Hematopoietic multipotent progenitor cell treated with erythropoietin and hydrocortisone succinate and interleukin-3 and kit ligand, for 6 days (in vitro differentiated cells): ENCODE data around the gene MRM2.

Source experiments
- DNase-seq: peaks from one replicate; pipeline ENCODE4 v3.0.0-alpha.2; 2015

Gene MRM2

DNA sequence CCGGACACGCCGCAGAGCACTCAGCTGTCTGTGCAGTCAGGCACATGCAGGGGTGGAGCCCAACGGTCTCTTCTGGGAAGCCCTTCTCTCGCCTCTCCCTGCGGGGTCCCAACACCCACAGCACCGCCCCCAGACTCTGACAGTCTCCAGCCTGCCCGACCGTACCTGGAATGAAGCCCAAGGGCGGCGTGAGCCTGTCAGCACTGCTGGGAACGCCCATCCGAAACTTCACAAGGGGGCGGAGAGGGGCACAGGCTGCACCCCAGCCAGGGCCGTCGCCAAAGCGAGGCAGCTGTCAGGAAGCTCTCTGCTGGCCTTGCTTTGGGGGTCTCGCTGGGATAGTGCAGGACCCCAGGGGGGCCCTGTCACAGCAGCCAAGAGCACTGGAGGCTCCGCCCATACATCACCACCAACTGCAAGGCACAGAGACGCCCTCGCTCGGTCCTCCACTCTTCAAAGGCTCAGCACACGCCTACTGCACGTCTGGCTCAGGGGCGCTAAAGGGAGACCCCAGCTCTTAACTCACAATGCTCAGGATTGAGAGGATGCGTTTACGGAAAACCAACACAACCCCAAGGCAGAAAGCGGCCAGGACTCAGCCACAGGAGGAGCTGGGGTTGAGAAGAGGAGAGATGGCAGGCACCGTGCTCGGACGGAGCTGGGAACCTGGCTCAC is 40.2 kb downstream of the MRM2 start:
- DNase-seq, result no peak

DNA sequence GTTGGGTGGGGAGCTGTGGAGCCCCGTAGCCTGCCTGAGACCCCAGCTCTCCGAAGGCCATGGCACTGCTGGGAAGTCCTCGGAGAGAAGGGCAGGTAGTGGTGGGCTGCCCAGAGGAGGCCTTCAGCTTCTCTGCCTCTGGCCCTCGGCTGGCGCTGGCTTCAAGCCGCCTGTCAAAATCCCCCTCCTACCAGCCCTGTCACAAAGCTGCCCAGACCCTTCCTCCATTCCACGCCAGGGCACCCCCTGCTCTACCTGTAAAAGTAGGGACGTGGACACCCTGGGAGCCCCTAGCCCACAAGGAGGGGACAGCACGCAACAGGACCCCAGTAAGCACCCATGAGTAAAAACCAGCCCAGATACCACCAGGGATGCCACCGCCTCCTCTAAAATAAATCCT is 40.9 kb downstream of the MRM2 start:
- DNase-seq, result no peak

DNA sequence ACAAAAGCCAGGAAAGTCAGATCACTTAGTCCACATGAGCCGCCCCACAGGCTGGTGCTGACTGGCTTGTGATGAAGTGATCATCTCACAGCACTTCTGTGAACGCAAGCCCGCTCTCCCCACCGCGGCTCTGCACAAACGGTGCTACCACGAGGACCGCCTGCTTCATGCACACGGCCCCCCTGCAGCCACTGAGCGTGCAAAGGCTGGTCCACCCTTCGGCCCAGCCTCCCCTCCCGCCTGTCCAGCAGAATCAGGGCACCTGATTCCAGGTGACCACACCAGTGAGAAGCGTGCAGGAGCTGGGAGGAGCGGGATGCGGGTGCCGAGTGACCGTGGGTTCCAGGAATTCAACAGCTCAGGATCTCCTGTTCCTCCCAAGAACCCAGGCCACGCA is 41.4 kb downstream of the MRM2 start:
- no peak for DNase-seq

DNA sequence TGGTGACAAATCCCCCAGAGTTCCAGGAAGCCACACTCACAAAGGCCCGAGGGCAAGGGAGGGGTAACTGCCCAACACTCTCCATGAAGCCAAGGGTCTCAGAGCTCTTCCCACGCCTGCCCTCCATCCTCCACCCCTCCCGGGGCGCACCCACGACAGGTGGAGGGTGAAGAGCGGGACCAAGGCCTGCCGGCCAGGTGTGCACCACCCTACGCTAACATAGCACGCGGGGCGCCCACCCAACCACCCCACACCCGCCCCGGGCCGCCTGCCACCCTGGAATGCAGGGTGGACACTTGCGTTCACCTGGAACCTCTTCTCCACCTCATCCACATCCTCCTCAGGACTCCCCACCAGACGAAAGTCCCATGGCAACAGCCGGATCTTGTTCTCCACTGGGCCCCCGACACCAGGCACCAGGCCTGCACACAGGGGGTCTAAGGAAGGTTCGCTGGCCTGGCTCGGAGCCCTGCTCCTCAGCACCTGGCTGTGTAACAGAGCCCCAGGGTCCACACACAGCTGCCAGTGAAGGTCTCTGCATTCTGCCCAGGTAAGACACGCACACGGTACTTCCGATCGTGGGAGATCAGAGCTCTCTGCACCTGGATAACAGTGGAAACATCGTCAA is 41.9 kb downstream of the MRM2 start:
- no peak for DNase-seq

DNA sequence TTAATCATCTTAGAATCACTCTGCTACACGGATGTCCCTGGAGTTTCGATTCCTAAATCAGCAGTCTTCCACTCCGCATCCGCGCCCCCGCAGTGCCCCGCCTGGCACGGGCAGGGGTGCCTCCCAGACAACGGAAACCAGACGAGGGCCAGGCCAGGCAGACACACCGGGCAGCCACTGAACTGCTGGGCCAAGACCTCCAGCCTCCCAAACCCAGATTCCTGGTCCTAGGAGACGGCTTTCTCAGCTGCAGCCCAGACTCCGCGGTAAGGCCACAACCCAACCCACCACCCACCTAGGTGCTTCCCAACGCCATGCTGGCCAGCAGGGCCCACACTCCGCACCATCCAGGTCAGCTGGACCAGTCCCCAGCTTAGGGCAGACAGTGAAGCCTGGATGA is 42.5 kb downstream of the MRM2 start:
- DNase-seq, result no peak

DNA sequence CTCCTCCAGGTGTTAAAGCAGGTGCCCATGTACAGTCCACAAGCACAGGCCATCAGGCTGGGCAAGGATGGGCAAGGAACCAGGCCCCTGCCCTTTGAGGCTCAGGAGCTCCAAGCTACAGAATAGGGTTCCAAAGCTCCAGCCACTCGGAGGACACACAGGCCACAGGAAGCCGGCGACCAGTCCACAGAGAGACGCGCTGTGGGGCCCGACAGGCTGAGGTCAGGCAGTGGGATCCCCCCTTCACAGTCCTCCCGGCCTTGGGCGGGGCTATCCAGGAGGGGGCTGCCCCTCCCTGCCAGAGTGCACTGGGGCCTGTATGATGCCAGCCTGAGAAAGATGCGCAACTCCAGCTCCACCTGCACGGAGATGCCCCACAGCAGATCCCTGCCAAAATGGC is 43.2 kb downstream of the MRM2 start:
- no peak for DNase-seq

DNA sequence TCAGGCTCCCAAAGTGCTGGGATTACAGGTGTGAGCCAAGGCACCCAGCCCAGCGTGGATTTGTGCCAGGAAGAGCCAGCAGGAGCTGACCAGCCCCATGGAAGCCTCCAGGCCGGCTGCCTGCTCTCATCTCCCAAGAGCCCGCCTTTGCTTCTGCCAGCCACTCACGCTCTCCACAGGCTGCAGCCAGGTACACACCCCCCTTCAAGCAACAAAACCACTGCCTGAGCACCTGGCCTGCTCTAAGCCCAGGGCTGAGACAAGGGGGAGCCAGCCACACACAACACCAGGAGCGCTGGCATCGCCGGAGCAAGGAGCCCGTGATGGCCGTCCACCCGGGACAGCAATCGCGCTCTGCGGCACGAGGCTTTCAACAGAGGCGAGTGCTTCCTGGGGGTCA is 43.8 kb downstream of the MRM2 start:
- no peak for DNase-seq

DNA sequence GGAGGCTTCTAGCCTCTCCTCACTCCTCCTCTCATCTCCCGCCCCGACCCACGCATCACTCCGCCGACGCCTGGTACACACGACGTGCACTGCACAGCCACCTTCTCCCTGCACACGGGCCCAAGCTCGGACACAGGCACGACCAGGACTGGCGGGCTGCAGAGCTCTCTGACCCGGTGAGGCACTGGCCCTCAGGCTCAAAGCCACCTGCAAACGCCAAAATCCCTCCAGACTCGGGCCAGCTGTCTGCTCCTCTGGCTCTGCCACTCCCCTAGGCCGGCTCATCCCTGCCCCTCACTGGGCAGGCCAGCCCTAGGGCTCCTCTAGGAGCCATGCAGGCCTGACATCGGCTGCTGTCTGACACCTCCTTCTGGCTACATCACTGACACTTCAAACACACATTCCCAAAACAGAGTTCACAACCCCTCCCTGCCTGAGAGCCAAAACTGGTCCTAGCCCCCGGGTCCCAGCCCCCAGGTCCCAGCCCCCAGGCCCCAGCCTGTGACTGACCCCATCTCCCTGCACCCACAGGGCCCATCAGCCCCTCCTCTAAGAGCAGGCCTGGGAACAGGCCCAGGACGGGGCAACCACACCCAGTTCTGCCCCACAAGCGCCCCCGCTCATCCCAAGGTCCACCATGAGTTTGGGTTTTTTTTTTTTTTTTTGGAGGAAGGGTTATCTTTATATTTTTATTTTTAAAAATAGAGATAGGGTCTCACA is 44.4 kb downstream of the MRM2 start:
- no peak for DNase-seq

DNA sequence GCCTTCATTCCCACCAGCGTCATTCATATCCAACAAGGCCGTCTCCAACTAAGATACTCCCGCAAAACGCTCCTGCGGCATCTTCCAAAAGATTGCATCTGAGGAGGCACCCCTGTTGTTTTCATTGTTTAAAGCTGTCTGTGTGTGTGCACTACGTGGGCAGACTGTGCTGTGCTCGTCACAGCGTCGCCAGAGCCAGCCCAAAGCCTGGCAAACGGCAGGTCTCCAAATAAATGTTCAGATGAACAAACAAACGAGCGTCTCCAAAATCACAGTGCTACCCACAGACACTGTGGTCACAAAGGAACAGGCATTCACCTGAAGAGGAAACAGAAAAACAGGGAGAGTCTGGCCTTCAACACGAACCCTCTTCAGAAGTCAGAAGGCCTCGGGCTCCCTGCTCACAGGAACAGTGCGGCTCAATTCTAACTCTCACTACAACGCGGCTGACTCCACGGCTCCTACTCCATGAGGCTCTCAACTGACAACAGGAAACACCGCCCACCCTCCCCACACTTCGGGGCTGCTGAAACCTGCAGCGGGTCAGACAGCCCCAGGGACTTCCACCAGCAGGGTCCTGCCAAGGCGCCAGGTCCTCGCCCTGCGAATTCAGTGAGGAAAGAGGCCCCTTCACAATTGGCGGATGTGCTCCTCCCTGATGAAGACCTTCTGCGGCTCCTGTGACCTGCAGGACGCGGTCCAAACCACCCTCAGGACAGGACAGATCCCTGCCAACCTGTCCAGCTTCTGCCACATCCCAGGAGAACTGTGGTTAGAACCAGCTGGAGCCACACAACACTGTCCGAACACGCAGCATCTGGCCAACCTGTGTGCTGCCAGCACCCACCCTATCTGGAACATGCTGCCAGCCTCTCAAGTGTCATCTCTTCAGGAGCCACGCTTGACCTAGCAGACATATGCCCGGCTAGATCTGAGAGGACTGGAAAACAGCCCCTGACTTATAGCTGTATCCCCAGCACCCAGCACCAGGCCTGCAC is 45.3 kb downstream of the MRM2 start:
- no peak for DNase-seq

DNA sequence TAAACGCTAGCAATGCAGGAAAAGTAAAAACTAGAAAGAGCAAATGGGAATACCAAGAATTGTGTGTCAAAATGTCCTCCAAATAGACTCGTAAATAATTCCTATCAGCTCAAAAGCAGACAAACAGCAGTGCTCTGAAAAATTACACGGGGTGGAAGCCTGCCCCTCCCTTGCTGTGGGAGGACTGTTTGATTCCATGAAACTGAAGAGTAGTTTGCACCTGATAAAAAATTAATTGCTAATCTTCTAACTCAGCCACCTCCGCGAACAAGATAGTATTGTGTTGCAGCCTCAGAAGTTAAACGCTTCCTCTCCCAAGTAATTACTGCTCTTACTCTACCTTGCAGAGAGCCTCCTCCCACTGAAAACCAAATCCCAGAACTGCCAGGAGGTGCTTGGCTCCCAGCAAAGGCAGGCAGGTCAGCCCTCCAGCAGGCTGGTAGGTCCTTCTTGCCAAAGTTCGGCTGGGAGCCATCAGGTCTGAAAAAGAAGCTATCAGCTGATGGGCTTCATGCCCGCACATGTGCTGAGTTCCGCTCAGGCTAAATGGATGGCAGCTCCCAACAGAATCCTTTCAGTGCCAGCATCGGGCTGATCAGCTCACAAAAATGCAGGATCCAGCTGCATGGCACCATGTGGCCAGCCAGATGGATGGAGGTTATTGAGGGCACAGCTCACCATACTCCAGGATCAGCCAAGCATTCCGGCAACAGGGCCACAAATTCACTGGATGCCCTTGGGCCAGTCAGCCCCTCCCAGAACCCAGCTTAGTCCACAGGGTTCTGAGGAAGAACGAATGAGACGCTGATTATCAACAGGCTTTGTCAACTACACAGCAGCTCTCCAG is 46.4 kb downstream of the MRM2 start:
- peak; percentile 70 for DNase-seq

DNA sequence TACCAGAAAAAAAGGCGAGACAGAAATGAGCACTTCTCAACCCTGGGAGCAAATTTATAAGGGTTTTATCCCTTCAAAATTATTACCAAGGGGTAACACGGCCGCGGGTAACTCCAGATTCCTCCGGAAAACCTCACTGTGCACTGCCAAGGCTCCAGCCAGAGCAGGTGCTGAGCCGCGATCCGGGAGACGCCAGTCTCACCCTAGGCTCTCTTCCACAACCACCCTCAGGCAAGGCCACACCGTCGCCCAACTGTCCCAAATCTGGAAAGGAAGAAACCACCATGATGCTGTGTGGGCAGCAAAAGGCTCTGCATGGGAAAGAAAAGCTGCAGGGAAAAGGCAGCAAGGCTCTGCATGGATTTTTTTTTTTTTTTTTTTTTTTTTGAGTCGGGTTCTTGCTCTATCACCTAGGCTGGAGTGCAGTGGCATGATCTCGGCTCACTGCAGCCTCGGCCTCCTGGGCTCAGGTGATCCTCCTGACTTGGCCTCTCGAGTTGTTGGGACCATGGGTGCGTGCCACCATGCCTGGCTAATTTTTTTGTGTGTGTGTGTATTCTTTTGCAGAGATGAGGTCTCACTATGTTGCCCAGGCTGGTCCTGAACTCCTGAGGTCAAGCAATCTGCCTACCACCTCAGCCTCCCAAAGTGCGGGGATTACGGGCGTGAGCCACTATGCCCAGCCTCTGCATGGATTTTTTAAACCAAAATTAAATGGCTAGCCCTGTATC is 48.3 kb downstream of the MRM2 start:
- no peak for DNase-seq

DNA sequence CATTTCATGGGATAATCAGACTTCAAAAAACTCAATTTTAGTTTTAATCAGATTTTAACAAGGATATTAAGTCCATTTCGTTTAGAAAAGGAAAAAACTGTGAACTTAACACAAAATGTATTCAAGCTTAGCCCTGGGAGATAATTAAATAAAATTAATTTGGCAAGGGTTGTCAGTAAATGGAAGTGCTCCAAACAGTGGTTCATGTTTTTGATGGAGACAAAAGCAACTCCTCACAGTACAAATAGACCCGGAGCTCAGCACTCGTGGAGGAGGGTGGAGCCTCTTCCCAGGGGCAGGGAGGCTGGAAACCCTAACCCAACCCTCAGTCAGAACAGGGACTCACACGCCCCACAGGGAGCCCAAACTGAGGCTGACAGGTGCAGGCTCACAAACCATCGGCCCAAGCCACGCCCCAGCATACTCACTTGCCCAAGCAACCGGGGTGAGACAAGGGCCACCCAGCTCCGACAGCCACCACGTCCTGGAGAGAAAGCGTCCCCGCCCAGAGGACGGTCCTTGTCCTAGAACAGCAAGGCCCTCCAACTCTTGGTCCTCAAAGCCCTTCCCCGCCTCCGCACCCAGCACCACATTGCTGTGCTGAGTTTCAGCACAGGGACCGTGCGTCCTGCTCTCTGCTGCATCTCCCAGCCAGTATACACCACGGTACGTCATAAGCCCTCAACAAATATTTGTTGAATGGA is 49.0 kb downstream of the MRM2 start:
- no peak for DNase-seq

DNA sequence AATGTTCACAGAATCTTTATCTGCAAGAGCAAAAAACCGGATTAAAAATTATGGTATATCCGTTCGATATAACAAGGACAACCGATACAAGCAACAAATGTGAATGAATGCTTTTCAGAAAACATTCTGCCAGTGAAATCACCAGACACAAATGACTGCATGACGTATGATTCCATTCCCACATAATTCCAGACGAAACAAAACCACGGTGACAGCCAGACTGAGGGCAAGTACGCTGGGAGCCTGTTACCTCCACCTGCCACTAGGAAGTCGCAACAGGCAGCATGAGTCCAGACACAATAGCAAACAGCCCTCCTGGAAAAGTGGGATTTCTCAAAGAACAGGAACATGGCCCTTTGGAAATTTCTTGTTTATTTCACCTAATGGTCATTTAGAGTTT is 51.0 kb downstream of the MRM2 start:
- no peak for DNase-seq

DNA sequence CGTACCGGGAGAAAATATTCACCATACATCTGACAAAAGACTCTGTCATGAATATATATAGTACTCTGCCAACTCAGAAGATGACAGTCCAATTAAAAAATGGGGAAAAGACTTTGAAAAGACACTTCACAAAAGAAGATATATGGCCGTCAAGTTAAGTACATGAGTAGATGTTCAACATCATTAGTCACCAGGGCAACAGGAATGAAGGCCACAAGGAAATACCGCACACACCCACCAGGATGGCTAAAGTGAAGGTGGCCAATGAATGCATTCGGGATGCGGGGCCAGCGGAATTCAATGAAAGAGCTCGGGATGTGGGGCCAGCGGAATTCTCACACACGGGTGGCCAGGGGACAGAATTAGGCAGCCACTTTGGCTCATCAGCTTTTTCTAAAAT is 51.5 kb downstream of the MRM2 start:
- DNase-seq, result no peak

DNA sequence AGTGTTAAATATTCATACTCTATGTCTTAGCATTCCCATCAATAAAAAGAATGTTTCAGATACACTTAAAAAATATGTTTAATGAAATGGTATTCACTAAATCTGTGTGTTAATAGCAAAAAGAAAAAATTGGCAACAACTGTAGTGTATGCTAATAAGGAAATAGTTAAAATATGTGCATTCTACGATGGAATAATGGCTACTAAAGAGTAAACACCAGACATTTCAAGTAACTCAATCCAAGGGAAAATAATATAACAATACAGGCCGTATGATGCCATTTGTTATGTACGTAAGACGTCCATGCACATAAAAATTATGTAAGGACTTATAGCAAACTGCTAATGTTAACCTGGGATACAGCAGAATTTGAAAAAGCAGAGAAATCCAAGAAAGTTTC is 55.8 kb downstream of the MRM2 start:
- no peak for DNase-seq

DNA sequence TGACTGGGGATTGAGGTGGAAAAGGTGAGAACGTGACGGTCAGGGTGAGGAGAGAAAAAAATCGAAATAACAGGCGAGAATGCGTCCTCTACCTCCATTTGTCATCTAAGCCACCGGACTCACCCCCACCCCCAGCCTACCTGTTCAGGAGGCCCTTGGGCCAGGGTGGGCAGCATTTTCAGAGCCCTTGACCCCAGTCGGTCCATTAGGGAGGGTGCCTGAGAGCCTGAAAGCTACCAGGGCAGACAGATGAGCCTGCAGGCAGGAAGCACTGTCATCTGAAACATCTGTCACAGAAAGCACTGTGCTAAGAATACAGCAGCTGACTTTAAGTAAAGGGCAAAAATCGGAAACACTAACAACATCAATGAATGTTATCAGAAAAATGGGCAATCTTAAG is 56.3 kb downstream of the MRM2 start:
- DNase-seq, result no peak
